ENCODE results near the gene PPP6R1. TPM values are rescaled to one million over a fixed set of nuclear protein-coding genes. Genes with fewer than 3 reads are reported as not detected.

Gene PPP6R1
- polyA plus RNA-seq, 1 donor = 65.1 TPM

DNA sequence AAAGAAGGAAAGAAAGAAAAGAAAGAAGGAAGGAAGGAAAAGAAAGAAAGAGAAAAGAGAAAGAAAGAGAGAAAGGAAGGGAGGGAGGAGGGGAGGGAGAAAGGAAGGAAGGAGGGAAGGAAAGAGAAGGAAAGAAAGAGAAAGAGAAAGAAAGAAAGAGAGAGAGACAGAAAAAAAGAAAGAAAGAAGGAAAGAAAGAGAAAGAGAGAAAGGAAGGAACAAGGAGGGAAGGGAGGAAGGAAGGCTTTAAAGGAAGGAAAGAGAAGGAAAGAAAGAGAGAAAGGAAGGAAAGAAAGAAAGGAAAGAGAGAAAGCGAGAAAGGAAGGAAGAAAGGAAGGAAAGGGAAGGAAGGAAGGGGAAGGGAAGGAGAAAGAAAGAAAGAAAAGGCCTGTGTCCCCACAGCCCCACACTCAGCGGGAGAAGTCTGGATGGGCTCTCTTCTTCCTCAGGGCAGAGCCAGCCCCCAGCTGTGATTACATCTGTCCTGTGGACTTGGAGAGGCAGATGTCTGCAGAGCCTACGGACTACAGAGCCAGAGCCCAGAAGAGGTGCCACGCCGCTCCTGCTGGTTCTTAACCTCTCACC, 59.1 kb downstream of the PPP6R1 start:
- Histone ChIP-seq H3K9me3 (ENCODE audit: control insufficient read depth, low read depth, low read length) (no peaks in the 10 kb centered on the region), H3K4me3 (ENCODE audit: low read length) (no peak overlapping the region), H3K36me3 (ENCODE audit: control insufficient read depth, insufficient read depth, low read length) (peaks cover 58% of the 10 kb centered on the region), H3K27me3 (ENCODE audit: control insufficient read depth, insufficient read depth, low read length) (no peaks in the 10 kb centered on the region), H3K27ac (ENCODE audit: low read length) (no peak overlapping the region), H3K4me1 (ENCODE audit: control insufficient read depth, insufficient read depth, low read length) (no peaks in the 10 kb centered on the region)
- 100% methylated on average over 1 of the region's 5 CpGs for WGBS (ENCODE audit: insufficient coverage, low lambda C conversion rate)
- no peak for DNase-seq

DNA sequence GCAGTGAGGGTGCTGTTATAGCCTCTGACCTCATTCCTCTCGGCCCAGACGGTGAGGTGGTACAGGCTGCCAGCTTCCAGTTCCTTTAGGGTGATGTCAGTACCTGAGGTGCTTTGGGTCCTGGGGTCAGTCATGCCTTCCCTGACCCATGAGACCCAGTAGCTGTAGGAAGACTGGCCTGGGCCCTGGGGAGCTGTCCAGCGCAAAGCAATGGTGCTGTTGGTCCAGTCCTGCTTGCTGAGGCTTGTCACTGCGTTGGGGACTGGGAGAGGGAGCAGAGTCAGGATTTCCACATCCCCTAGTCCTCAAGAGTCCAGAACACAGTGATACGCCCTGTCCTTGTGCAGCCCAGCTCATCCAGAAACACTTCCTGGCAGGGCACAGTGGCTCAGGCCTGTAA, 60.2 kb downstream of the PPP6R1 start:
- Histone ChIP-seq H3K27me3 (ENCODE audit: control insufficient read depth, insufficient read depth, low read length) (no peaks in the 10 kb centered on the region), H3K4me3 (ENCODE audit: low read length) (no peak overlapping the region), H3K36me3 (ENCODE audit: control insufficient read depth, insufficient read depth, low read length) (peaks cover 57% of the 10 kb centered on the region), H3K9me3 (ENCODE audit: control insufficient read depth, low read depth, low read length) (no peaks in the 10 kb centered on the region), H3K27ac (ENCODE audit: low read length) (no peak overlapping the region), H3K4me1 (ENCODE audit: control insufficient read depth, insufficient read depth, low read length) (no peaks in the 10 kb centered on the region)
- no CpG with 5 or more reads among the region's 5 CpGs for WGBS (ENCODE audit: insufficient coverage, low lambda C conversion rate)
- no peak for DNase-seq

DNA sequence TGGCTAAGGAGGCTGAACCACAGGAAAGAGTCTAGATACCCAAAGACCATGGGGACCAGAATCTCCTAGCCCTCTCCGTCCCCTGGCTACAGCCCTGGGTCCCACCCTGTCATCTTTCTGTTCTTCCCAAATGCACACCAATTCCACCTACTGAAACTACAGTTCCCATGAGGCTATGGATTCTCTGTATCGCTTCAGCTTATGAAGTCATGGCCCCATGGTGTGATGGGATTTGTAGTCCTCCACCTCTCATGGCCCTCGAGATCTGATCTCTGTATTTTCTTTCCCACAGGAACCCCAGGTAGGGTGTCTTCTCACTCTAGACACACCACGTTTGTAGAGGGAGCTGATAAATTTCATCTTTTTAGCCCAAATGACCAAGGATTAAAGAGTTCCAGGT, 61.3 kb downstream of the PPP6R1 start:
- DNase-seq = no peak
- Histone ChIP-seq H3K36me3 (ENCODE audit: control insufficient read depth, insufficient read depth, low read length) (peaks cover 58% of the 10 kb centered on the region), H3K27me3 (ENCODE audit: control insufficient read depth, insufficient read depth, low read length) (no peaks in the 10 kb centered on the region), H3K27ac (ENCODE audit: low read length) (no peak overlapping the region), H3K4me3 (ENCODE audit: low read length) (no peak overlapping the region), H3K4me1 (ENCODE audit: control insufficient read depth, insufficient read depth, low read length) (no peaks in the 10 kb centered on the region), H3K9me3 (ENCODE audit: control insufficient read depth, low read depth, low read length) (no peaks in the 10 kb centered on the region)
- WGBS (ENCODE audit: insufficient coverage, low lambda C conversion rate) = no CpG with 5 or more reads among the region's 4 CpGs

DNA sequence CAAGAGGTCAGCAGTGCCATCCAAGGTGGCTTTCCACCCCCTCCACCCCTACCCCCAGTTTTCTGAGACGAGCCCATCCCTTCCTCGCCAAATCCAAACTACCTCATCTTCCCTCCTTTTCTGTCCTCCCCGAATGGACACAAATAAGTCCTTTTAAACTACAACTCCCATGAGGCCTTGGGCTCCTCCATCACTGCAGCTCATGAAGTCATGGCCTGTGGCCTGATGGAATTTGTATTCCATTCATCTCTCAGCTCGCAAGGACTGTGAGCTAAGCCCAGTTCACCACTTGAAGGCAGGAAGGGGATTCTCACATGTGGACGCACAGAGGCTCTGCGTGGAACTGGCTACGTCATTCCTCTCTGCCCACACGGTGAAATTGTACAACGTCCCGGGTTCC, 62.0 kb downstream of the PPP6R1 start:
- Histone ChIP-seq H3K27me3 (ENCODE audit: control insufficient read depth, insufficient read depth, low read length) (no peaks in the 10 kb centered on the region), H3K4me1 (ENCODE audit: control insufficient read depth, insufficient read depth, low read length) (no peaks in the 10 kb centered on the region), H3K4me3 (ENCODE audit: low read length) (no peak overlapping the region), H3K36me3 (ENCODE audit: control insufficient read depth, insufficient read depth, low read length) (peaks cover 55% of the 10 kb centered on the region), H3K27ac (ENCODE audit: low read length) (no peak overlapping the region), H3K9me3 (ENCODE audit: control insufficient read depth, low read depth, low read length) (no peaks in the 10 kb centered on the region)
- WGBS (ENCODE audit: insufficient coverage, low lambda C conversion rate) = no CpG with 5 or more reads among the region's 10 CpGs
- DNase-seq = no peak

DNA sequence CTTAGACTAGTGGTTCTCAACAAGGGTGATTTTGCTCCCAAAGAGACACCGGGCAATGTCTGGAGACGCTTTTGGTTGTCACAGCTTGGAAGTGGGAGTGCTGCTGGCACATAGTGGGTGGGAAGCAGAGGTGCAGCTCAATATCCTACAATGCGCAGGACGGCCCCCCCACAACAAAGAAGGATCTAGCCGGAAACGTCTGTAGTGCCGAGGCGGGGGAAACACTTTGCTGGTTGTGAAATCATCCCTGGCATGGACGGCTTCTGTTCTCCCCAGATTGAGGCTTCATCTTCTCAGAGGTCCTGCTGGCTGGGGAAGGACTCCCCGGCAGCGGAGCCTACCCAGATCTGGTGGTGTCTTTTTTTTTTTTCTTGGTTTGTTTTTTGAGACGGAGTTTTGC, 65.3 kb downstream of the PPP6R1 start:
- Histone ChIP-seq H3K9me3 (ENCODE audit: control insufficient read depth, low read depth, low read length) (no peaks in the 10 kb centered on the region), H3K4me3 (ENCODE audit: low read length) (no peak overlapping the region), H3K27ac (ENCODE audit: low read length) (no peak overlapping the region), H3K36me3 (ENCODE audit: control insufficient read depth, insufficient read depth, low read length) (peaks cover 36% of the 10 kb centered on the region), H3K27me3 (ENCODE audit: control insufficient read depth, insufficient read depth, low read length) (no peaks in the 10 kb centered on the region), H3K4me1 (ENCODE audit: control insufficient read depth, insufficient read depth, low read length) (no peaks in the 10 kb centered on the region)
- no CpG with 5 or more reads among the region's 12 CpGs for WGBS (ENCODE audit: insufficient coverage, low lambda C conversion rate)
- DNase-seq = no peak

DNA sequence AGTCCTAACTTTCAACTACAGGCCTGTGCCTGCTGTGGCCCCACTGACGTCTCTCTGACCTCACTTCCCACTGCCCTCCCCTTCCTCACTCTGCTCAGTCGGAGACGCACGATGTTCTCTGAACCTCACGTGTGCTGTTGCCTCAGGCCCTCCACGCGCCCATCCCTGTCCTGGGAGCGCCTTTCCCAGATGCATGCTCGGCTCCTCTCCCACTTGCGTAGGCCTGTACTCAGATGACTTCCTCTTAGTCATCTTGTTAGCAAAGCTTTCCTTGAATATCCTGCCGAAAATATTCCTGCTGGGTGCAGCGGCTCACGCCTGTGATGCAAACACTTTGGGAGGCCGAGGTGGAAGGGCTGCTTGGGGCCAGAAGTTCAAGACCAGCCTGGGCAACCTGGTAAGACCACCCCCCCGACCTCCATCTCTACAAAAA, 69.4 kb downstream of the PPP6R1 start:
- no CpG with 5 or more reads among the region's 15 CpGs for WGBS (ENCODE audit: insufficient coverage, low lambda C conversion rate)
- no peak for DNase-seq
- H3K9me3 ChIP-seq (ENCODE audit: control insufficient read depth, low read depth, low read length) = no peaks in the 10 kb centered on the region
- no peak overlapping the region for H3K4me3 ChIP-seq (ENCODE audit: low read length)
- H3K36me3 ChIP-seq (ENCODE audit: control insufficient read depth, insufficient read depth, low read length) = peaks cover 16% of the 10 kb centered on the region
- no peaks in the 10 kb centered on the region for H3K27me3 ChIP-seq (ENCODE audit: control insufficient read depth, insufficient read depth, low read length)
- no peak overlapping the region for H3K27ac ChIP-seq (ENCODE audit: low read length)
- H3K4me1 ChIP-seq (ENCODE audit: control insufficient read depth, insufficient read depth, low read length) = no peaks in the 10 kb centered on the region

DNA sequence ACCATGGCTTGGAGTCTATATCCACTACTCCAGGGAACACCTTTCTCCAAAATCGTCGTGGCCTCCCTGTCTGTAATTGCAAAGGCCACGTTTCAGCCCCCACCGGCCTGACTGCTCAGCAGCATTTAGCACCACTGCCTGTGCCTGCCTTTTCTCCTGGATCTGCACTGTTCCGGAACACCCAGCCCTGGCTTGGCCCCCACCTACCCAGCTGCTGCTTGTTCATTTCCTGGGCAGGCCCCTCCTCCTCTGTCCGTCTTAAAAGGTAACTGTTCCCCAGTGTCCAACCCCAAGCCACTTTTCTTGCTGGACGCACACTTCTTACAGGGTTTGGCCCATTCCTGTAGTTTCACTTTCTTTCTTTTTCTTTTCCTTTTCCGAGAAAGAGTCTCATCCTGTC, 70.2 kb downstream of the PPP6R1 start:
- Histone ChIP-seq H3K4me3 (ENCODE audit: low read length) (no peak overlapping the region), H3K9me3 (ENCODE audit: control insufficient read depth, low read depth, low read length) (no peaks in the 10 kb centered on the region), H3K4me1 (ENCODE audit: control insufficient read depth, insufficient read depth, low read length) (no peaks in the 10 kb centered on the region), H3K36me3 (ENCODE audit: control insufficient read depth, insufficient read depth, low read length) (peaks cover 11% of the 10 kb centered on the region), H3K27me3 (ENCODE audit: control insufficient read depth, insufficient read depth, low read length) (no peaks in the 10 kb centered on the region), H3K27ac (ENCODE audit: low read length) (no peak overlapping the region)
- DNase-seq = no peak
- WGBS (ENCODE audit: insufficient coverage, low lambda C conversion rate) = 93% methylated on average over 3 of the region's 8 CpGs

DNA sequence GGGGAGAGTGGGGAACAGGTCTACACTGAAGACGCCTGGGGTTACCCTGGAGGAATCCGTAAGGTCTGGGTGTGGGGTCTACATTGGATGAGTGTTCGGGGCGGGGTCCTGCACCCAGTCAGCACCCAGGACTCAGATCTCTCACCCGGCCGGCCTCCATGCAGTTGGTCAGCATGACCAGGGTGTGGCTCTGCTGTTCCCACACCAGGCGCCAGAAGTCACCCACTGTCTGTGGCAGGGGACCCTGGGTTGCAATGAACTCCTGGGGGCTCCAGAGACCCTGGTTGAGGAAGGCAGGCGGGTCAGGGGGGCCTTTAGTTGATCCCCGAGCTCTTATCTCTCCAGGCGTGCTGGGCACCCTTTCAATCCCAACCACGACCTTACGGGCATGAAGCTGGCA, 72.7 kb downstream of the PPP6R1 start:
- DNase-seq = no peak
- peaks cover 10% of the 10 kb centered on the region for H3K36me3 ChIP-seq (ENCODE audit: control insufficient read depth, insufficient read depth, low read length)
- peaks cover 3% of the 10 kb centered on the region for H3K27me3 ChIP-seq (ENCODE audit: control insufficient read depth, insufficient read depth, low read length)
- H3K27ac ChIP-seq (ENCODE audit: low read length) = no peak overlapping the region
- H3K4me1 ChIP-seq (ENCODE audit: control insufficient read depth, insufficient read depth, low read length) = no peaks in the 10 kb centered on the region
- no peak overlapping the region for H3K4me3 ChIP-seq (ENCODE audit: low read length)
- H3K9me3 ChIP-seq (ENCODE audit: control insufficient read depth, low read depth, low read length) = no peaks in the 10 kb centered on the region
- WGBS (ENCODE audit: insufficient coverage, low lambda C conversion rate) = no CpG with 5 or more reads among the region's 12 CpGs

DNA sequence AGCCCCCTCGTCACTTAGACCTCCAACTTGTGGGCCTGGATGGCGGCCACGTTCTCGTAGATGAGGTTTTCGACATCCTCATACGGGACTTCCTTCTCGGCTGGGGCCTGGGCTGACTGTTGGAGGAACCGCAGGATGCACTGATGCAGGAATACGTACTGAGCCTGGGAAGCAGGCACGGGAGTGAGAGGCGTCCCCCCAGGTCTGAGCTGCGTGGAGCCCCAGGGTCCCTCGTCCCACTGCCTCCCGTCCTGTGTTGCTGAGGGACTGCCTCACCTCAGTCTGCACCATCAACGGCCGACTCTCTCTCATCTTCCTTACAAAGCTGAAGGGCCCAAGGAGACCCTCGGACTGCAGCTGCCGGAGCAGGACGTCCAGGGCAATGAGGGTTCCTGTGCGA, 77.1 kb downstream of the PPP6R1 start:
- Histone ChIP-seq H3K9me3 (ENCODE audit: control insufficient read depth, low read depth, low read length) (peaks cover 10% of the 10 kb centered on the region), H3K36me3 (ENCODE audit: control insufficient read depth, insufficient read depth, low read length) (peaks cover 11% of the 10 kb centered on the region), H3K27ac (ENCODE audit: low read length) (no peak overlapping the region), H3K4me1 (ENCODE audit: control insufficient read depth, insufficient read depth, low read length) (peaks cover 12% of the 10 kb centered on the region), H3K27me3 (ENCODE audit: control insufficient read depth, insufficient read depth, low read length) (peaks cover 45% of the 10 kb centered on the region), H3K4me3 (ENCODE audit: low read length) (no peak overlapping the region)
- no CpG with 5 or more reads among the region's 20 CpGs for WGBS (ENCODE audit: insufficient coverage, low lambda C conversion rate)
- DNase-seq = no peak
